ENCODE results near the gene PLS3.

The PLS3 gene

GRCh38 chrX:115553171-115553570 lies 7.8 kb upstream of the PLS3 start:
- DNase-seq (ENCODE audit: insufficient read length, low spot score) (no peak), FAIRE-seq (no peak)
- TF ChIP-seq CTCF (IDR thresholded peaks at IDR 0.05; ENCODE audit: insufficient read depth, missing control alignments) = no peak

GRCh38 chrX:115559672-115560071 lies 1.3 kb upstream of the PLS3 start:
- DNase-seq (ENCODE audit: insufficient read length, low spot score) (no peak), FAIRE-seq (no peak)
- no peak for TF ChIP-seq CTCF (IDR thresholded peaks at IDR 0.05; ENCODE audit: insufficient read depth, missing control alignments)

GRCh38 chrX:115560211-115560977 lies 580 bp upstream of the PLS3 start:
- no peak for TF ChIP-seq CTCF (IDR thresholded peaks at IDR 0.05; ENCODE audit: insufficient read depth, missing control alignments)
- FAIRE-seq (no peak), DNase-seq (ENCODE audit: insufficient read length, low spot score) (no peak)

DNA sequence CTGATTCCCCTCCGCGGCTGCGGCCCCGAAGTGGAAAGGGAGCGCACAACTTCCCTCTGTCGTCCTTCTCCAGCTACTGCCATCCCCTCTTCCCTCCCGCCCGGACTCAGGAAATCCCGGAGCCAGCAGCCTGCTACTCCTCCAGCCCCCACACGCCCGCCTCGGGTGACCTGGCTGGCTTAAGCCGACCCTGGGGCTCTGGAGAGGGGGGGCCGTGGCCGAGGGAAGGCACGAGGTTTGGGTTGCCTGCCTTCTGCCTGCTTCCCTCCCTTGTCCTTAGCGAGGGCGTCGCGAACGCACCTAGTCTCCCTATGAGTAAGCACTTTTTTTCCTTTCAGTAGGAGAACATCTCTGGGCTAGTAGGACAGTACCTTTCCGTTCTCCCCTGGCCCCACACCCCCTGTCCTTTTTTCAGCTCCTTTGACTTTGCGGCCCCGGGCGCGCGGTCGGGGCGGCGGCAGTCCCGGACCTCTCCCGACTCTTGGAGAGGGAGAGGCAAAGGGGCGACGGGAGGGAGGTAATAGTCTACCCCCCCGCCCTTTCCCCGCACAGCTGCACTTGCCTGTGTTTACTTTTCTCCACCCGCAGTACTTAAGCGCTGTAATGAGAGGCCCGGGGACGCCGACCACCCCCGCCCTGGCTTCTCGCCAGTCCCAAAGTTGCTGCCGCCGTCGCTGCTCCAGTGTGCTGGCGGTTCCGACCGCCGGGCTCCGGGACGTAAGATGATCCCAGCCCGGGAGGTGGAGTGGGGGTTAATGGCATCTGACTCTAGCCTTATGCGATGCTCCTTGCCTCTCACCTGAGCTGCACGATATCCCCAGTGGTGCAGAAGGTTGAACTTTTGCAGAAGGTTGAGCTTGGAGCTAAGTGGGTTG lies 868 bp downstream of the PLS3 start:
- FAIRE-seq = no peak
- TF ChIP-seq CTCF (IDR thresholded peaks at IDR 0.05; ENCODE audit: insufficient read depth, missing control alignments) = no peak
- DNase-seq (ENCODE audit: insufficient read length, low spot score) = no peak

DNA sequence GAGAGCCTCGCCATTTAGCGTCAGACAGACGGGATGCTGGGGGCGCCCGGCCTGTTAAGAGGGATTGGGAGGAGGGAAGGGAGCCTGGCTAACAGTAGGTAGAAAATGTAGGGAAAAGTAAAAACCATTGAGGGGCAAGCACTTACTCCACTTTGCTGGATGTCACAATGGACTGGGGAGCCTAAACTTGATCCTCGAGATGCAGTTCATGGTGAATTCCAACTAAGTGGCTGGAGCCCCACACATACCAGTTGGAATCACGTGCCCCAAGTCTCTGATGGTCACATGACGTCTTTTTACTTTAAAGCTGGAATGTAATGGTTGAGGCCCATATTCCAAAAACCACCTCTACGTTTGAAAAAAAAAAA lies 1.5 kb downstream of the PLS3 start:
- no peak for DNase-seq (ENCODE audit: insufficient read length, low spot score)
- FAIRE-seq = no peak

DNA sequence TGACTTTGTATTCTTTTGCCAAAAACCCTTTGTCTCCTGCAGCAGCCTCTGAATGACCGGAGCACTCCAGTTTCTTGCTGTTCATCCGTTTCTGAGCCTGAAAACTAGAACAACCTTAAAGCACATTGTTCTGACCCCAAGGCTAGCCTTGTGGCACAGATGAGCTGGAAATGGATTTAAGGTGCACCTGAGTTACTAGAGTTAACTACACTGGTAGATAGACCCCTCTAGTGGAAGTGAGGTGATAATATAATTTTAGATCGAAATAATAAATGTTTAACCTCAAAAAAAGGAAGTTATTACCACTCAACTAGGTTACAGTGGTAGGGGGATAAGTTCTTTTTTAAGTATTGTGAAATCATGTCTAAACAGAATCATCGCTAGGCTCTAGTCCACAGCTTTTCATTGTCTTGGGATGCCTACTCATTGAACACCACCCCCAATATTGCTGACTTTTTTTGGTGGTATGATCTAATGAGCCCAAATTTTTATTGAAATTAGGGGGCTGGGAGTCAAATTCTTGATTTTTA lies 2.7 kb downstream of the PLS3 start:
- TF ChIP-seq CTCF (IDR thresholded peaks at IDR 0.05; ENCODE audit: insufficient read depth, missing control alignments) = no peak
- DNase-seq (ENCODE audit: insufficient read length, low spot score) (no peak), FAIRE-seq (no peak)

More for the DNA sequence above, 1.5 kb downstream of the PLS3 start:
- no peak for TF ChIP-seq CTCF (IDR thresholded peaks at IDR 0.05; ENCODE audit: insufficient read depth, missing control alignments)
